GM18499 (cell line): ENCODE measurements around the gene HPSE.
"Not testable (repeated sequence)": the region's sequence is repeated elsewhere in the genome, so short reads cannot be mapped to it uniquely, and the experiment has no call there.

Source experiments
- ATAC-seq: cut with Tn5 transposase; IDR thresholded peaks from one replicate; pipeline ENCODE4 v1.9.1; 2021; ENCODE audit warnings: moderate number of reproducible peaks; ENCODE audit not compliant: insufficient read depth, unreplicated experiment

Gene HPSE

DNA sequence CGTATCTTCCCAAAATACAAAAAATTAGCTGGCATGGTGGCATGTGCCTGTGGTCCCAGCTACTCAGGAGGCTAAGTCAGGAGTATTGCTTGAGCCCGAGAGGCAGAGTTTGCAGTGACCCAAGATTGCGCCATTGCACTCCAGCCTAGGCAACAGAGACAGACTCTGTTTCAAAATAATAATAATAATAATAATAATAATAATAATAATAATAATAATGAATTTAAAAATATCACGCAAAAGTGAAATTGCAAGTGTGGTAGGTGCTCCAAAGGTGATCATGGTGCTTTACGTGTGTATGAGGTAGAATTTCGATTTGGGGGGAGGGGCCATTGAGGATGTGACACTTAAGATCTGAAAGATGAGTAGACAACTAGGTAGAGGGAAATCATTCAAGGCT lies 4.9 kb upstream of the HPSE start:
- no peak for ATAC-seq

DNA sequence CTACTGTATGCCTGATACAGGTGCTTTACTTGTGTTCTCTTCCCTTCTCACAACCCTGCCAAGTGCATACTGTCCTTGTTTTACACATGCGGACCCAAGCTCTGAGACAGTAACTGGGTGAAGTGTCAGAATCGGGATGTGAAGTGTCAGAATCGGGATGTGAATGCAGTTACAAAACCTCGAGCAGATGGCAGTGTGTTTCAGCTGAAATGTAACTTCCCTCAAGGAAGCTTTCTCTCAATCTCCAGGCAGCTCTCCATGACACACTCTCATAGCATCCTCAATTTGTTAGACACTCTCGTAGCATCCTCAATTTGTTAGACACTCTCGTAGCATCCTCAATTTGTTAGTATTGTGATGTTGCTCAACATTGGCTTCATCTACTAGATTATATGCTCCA lies 1.1 kb upstream of the HPSE start:
- ATAC-seq = no peak

DNA sequence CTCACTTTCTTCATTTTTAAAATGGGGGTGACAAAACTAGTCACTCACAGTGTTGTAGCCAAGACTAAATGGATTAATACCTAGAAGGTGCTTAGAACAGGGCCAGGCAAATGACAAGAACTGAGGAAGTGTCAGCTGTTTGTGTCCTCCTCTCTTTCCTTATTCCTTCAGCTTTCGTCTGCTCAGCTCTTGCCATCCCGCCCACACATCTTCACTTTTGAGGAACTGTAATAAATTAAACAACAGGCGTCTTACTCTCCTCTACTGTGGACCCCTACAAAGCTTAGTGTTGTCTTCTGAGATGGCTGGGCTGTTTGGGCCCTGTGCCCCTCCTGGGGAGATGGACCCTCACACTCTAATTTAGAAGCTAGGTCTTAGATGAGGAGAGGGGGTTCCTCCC lies 2.7 kb downstream of the HPSE start:
- no peak for ATAC-seq

DNA sequence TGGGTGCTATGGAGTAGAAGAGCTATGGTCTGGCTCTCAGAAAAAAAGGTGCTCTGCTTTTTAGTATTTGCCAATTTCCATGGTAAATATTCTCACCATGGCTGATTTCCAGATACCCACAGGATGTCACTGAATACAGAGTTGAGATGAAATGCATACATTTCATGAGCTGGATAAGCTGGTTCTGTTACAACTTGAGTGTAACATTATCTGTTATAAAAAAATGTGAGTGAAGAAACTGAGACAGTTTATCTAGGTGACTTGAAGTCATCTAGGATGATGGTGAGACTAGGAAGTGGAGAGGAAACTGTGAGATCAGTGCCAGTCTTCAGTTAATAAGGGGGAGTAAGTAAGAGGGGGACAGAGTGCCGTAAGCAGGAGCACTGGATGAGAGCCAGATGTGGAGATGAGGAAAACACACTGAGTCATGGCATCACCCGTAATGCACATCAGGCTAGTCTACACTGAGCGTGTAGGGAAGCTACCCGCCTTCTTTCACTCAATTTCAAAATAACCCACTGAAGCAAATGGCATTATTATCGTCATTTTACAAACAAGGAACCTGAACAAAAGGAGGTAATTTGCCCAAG lies 5.0 kb downstream of the HPSE start:
- ATAC-seq = no peak

DNA sequence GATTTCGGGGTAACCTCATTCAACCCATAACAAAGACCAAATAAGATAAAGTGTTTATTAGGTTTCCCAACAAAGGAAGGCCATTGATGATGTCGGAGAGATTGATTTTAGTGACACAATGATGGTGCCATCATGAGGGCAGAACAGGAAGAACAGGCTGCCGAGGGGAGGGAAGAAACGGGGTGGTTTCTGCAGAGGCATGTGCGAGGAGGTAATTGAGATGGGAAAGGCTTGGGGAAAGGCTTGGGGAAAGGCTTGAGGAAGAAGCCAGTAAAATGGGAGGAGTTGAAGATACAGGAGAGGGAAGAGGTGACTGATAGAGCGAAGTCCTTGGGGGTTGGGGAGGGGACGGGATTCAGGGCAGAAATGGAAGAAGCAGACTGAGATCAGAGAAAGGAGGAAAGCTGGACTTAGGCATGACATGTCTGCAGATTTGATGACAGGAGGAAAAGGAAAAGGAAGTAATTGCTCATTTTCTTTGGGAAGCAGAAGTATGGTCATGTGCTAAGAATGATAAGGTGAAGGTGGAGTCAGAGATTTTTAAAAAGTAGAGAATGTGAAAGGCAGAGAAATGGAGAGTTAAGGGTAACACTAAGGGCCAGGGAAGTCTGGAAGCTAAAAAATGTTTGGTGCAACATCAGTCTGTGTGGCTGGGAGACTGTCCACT lies 6.0 kb downstream of the HPSE start:
- ATAC-seq = no peak

DNA sequence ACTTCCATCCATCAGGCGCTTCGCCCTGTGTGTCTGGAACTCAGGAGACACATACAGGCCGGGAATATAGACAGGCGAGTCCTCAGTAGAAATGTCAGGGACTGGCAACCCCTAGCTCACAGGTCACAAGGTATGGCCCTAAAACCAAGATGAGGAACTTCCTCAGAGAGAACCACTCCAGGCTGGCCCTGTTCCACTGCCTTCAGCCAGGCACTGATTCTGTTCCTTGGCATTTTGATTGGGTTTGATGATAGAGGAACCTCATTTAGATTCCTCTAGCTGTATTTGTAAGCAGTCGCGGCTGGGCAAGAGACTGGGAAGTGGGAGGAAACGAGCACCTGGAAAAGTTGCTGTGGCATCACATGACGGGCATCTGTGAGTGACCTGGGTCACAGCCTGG lies 8.1 kb downstream of the HPSE start:
- ATAC-seq = no peak

DNA sequence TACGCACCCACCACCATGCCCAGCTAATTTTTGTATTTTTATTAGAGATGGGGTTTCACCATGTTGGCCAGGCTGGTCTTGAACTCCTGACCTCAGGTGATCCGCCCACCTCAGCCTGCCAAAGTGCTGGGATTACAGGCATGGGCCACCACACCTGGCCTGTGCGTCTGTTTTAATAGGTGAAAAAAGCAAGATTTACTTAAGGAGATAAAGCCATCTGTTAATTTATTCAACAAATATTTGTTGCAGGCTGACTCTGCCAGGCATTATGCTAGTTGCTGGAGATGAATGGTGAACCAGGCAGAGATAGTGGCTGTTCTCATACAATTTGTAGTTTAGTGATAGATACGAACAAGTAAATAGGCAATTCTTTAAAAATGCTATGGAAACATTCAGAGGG lies 9.3 kb downstream of the HPSE start:
- not testable (repeated sequence) for ATAC-seq

DNA sequence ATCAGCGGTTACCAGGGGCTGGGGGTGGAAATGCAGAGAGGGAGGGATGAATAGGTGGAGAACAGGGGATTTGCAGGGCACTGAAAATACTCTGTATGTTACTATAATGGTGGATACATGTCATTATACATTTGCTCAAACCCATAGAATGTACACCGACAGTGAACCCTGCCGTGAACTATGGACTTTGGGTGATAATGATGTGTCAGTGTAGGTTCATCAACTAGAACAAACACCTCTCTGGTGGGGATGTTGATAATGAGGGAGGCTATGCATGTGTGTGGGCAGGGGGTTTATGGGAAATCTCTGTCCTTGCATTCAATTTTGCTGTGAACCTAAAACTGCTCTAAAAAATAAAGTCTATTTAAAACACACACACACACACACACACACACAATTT lies 11.5 kb downstream of the HPSE start:
- ATAC-seq = no peak

DNA sequence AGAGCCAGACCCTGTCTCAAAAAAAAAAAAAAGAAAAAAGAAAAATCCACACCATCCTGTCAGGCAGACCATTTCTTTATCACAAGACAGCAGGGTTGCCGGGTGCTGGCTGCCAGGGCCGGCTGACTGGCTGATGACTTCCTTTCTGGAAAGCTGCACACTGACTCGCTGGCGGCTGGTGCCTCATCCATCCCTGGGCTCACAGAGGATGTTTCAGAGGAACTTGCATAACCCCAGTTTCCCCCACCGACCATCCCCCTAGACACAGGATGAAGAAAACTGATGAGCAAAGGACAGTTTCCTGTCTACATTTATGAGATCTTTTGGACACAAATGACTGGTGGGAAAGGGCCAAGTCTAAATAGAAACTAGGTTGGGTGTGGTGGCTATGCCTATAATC lies 14.1 kb downstream of the HPSE start:
- no peak for ATAC-seq

DNA sequence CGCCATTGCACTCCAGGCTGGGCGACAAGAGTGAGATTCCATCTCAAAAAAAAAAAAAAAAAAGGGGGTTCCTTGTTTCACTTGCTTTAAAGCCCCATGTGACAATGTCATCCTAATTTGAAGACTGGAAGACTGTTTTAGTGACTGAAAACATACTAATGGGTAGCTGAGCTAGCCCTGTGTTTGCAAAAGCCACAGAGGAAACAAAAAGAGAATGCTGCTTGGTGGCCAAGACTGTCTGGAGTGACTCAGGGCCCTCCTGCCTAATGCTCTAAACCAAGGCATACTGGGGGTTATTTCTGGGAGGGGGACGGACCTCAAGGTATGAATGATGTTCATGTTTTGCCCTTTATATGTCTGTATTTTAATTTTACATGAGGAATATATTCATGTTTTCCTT lies 16.0 kb downstream of the HPSE start:
- no peak for ATAC-seq

DNA sequence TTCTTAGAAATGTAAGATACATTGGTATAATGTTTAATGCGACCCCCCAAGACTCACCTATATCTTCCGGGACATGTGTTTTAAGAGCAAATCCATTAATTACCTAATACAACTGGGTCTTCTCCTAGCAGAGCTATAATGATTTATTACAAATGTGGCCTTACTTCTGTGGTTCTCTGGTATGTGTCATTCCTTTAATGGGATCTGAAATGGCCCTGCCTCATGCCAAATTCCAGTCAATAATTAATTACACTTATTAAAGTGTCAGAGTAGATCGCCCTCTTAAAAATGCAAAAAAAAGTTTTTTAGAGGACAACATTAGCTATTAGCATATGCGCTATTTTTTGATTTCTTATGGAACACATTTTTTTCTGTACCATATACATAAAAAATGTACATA lies 17.0 kb downstream of the HPSE start:
- no peak for ATAC-seq

DNA sequence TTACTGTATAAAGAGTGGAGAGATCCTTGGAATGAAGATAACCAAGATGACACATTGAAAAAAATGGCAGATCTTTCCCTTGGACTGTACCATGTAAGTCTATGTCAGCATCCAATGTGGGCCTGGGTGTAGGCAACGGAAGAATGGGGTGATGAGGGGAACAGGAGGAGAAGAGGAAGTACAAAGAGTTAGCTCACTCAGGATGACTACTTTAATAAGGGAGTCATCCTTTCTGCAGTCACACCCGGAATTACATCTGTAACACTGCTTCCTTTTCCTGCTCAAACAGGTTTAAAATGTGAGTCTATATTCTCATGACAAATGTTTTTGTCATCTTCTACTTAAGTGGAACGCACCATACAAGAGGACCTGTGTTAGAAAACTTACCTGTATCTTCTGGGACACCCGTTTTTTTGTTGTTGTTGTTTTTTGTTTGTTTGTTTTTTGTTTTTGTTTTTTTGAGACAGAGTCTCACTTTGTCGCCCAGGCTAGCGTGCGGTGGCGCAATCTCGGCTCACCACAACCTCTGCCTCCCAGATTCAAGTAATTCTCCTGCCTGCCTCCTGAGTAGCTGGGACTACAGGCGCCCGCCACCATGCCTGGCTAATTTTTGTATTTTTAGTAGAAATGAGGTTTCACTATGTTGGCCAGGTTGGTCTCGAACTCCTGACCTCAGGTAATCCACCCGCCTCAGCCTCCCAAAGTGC lies 18.0 kb downstream of the HPSE start:
- no peak for ATAC-seq

DNA sequence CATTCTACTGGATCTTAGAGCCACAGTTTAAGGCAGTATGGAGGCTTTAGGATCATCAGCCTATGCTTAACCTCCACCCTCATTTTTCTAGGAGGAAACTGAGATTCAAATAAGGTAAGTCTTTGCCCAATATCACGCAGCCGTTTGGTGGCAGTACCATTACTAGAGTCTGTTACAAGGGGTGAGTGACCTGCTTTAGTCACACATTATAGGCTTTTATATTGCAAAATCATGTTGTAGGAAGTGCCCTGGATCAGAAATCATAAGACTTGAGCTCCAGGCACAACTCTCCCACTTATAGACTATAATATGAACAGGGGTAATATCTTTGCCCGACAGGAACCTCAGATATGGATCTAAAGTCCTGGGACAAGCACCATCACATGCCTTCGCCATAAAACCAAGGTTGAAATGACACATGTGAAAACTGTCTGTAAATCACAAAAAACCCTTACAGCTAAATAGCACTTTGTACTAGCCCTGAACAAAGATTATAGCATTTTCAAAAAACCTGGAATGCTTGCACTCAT lies 19.2 kb downstream of the HPSE start:
- ATAC-seq = no peak

DNA sequence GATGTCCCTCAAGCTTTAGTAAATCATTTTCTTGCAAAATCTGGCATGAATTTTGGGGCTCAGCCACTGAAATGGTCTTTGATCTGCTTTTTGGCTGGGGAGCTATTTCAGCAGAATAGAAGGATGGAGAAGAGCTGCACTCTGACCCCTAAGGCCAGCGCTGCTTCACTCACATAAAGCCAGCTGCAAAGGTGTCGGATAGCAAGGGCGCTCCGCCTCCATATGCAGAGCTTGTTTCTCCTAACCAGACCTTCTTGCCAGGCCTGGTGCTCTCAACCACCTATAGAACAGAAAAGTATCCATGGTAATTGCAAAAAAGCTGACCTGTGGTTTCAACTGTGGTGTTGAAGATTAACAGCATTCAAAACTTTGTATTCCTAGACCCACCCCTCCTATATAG lies 26.0 kb downstream of the HPSE start:
- no peak for ATAC-seq

DNA sequence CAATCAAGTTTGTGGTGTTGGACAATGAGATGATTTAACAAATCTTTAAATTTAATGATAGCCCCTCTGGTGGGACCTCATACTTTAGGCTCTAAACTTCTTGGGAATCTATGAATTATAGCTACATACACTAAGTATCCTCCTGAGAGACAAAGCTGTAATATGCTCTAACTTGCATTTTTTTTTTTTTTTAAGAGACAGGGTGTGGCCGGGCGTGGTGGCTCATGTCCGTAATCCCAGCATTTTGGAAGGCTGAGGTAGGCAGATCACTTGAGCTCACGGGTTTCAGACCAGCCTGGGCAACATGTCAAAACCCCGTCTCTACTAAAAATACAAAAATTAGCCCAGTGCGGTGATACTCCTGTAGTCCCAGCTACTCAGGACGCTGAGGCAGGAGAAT lies 26.7 kb downstream of the HPSE start:
- ATAC-seq = no peak

DNA sequence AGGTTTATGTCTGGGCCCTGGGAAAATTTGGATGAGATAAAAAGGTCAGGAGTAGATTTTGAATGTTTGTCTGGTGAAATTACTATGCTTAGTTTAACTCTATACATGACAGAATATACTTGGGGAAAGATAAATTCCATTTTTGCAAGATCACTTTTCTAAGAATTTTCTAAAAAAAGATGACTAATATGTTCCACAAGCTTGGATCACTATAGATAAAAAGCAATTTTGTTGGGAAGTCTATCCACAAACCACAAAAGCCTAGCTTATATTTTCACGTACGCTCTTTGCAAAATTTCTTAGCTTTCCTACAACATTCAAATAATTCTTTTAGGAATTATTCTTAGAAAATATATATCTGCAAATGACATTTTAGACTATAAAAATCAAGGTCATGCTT lies 29.5 kb downstream of the HPSE start:
- ATAC-seq = no peak

DNA sequence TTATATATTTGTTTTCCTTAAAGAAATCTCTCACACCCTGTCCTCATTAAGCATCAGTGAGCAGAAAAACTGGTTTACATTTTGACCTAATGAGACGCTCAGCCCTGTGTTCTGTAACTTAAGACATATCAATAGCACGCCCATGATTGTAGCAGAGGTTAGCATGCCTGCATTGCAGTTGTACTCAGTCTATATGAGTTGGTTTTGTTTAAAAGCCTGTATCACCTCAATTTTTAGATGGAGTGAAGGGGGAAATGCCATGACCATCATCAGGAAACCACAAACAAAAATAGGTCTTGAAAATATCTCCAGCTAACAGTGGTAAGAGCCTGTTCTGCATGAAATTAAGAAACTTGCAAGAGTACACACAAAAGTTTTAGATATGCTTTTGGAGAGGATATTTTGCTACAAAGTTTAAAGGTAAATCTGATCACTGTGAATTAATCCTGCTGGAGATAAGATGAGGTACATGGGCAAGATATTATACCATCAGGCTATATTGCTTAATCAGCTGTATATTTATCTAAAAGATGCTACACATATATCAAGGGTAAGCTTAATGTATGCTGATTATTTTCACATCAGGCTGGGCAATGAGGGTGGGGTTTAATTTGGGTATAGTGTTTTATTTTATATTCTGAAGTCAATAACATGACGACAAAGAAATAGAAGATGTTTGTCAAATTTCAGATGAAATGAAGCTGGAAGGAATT lies 36.9 kb downstream of the HPSE start:
- no peak for ATAC-seq

DNA sequence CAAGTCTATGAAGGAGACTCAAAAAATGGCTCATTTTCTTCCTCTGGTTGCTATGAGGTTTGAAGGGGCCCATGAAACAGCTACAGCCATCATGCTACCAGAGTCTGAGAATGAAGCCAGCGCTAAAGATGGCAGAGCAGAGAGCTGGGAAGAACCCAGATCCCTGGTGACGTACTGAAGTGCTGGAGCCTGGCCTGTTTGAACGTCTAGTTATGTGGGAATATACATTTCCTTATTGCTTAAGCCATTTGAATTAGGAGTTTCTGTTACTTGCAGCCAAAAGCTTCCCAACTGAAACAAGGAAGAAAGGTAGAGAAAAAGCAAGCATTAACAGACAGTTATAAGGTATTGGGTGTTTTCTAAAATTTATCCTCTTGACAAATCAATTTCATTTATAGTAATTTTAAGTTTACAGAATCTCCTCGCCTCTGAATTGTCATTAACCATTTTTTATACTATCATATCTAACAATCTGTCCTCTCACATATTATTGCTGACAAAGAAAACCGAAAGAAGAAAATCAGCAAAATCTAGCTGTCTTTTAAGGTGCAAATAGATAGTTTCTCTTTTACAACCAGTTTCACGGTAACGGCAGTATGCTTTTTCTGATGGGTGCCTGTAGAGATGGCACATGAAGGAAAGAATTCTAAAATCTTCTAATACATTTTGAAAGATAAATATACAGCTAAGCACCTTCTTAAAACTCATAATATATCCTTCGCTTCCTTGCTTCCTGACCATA lies 41.2 kb downstream of the HPSE start:
- ATAC-seq = no peak

DNA sequence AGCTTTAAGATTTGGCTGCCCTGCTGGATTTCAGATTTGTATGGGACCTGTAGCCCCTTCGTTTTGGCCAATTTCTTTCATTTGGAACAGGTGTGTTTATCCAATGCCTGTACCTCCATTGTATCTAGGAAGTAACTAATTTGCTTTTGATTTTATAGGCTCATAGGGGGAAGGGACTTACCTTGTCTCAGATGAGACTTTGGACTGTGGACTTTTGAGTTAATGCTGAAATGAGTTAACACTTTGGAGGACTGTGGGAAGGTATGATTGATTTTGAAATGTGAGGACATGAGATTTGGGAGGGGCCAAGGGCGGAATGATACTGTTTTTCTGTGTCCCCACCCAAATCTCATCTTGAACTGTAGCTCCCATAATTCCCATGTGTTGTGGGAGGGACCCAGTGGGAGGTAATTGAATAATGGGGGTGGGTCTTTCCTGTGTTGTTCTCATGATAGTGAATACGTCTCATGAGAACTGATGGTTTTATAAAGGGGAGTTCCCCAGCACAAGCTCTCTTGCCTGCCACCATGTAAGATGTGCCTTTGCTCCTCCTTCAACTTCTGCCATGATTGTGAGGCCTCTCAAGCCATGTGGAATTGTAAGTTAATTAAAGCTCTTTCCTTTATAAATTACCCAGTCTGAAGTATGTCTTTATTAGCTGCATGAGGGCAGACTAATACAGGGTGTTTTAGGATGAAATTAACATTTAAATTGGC lies 44.4 kb downstream of the HPSE start:
- ATAC-seq = not testable (repeated sequence)

DNA sequence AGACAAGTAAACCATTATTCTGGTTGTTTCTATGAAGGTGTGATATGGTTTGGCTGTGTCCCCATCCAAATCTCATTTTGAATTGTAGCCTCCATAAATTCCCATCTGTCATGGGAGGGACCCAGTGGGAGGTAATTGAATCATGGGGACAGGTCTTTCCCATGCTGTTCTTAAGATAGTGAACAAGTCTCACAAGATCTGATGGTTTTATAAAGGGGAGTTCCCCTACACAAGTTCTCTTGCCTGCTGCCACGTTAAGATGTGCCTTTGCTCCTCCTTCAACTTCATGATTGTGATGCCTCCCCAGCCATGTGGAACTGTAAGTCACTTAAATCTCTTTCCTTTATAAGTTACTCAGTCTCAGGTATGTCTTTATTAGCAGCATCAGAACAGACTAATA lies 46.3 kb downstream of the HPSE start:
- not testable (repeated sequence) for ATAC-seq
